ENCODE measurements around the gene ZNFX1. TPM values are rescaled to one million over a fixed set of nuclear protein-coding genes. Genes with fewer than 3 reads are reported as not detected.
A peak's percentile ranks its signal among the peaks of the same experiment; 100 is the strongest.
"Not testable (repeated sequence)": the region's sequence is repeated elsewhere in the genome, so short reads cannot be mapped to it uniquely, and the experiment has no call there.

Gene ZNFX1
- total and polyA plus RNA-seq, 2 donors, result 17.2 to 22.2 TPM

- no peaks in the 10 kb centered on the region for H3K36me3 ChIP-seq (ENCODE audit: insufficient read depth)
- peak; percentile 87 for DNase-seq (ENCODE audit: extremely low spot score)
- 18% methylated on average over 11 of the region's 11 CpGs for WGBS
- no peak overlapping the region for H3K4me3 ChIP-seq (ENCODE audit: low read depth, low read length)
- no peak overlapping the region for H3K27ac ChIP-seq (ENCODE audit: low read depth)
- H3K4me1 ChIP-seq (ENCODE audit: insufficient read depth), result no peaks in the 10 kb centered on the region
Observed at GRCh38 chr20:49216991-49217578, 60.8 kb downstream of the ZNFX1 start.

DNA sequence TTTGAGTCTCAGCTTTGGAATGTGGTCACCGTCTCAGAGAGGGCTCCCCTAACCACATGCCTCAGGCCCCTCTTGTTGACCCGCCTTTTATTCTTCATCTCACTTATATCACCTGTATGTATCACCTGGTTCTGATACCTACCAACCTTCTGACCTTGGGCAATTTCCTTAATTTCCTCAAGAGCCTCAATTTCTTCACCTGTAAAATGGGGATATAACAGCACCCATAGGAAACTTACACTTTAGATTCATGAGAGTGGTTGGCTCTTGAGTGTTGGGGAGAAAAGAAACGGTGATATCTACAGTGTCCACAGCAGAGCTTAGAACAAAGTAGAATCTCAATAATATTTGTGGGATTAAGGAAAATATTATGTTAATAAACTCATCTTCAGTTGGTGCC, 62.6 kb downstream of the ZNFX1 start:
- H3K4me3 ChIP-seq (ENCODE audit: low read depth, low read length), result no peak overlapping the region
- H3K36me3 ChIP-seq (ENCODE audit: insufficient read depth), result no peaks in the 10 kb centered on the region
- DNase-seq (ENCODE audit: extremely low spot score), result no peak
- no peaks in the 10 kb centered on the region for H3K4me1 ChIP-seq (ENCODE audit: insufficient read depth)
- H3K27ac ChIP-seq (ENCODE audit: low read depth), result no peak overlapping the region
- WGBS, result 85% methylated on average over 3 of the region's 3 CpGs

GRCh38 chr20:49214571-49214970, 63.3 kb downstream of the ZNFX1 start:
- H3K27ac ChIP-seq (ENCODE audit: low read depth), result no peak overlapping the region
- H3K4me1 ChIP-seq (ENCODE audit: insufficient read depth), result no peaks in the 10 kb centered on the region
- no peak overlapping the region for H3K4me3 ChIP-seq (ENCODE audit: low read depth, low read length)
- no peaks in the 10 kb centered on the region for H3K36me3 ChIP-seq (ENCODE audit: insufficient read depth)
- DNase-seq (ENCODE audit: extremely low spot score), result no peak

DNA sequence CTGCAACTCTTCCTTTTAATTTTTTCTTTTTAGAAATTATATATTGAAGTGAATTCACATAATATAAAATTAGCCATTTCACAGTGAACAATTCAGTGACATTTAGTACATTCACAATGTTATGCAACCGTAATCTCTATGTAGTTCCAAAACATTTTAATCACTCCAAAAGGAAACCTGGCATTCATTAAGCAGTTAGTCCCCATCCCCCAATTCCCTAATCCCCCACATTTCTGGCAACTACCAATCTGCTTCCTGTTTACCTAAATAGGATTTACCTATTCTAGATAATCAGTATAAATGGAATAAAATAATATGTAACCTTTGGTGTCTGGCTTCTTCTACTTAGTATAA, 67.1 kb downstream of the ZNFX1 start:
- DNase-seq (ENCODE audit: extremely low spot score), result no peak
- WGBS, result 55% methylated on average over 1 of the region's 1 CpG
- H3K4me1 ChIP-seq (ENCODE audit: insufficient read depth), result no peaks in the 10 kb centered on the region
- H3K27ac ChIP-seq (ENCODE audit: low read depth), result no peak overlapping the region
- H3K36me3 ChIP-seq (ENCODE audit: insufficient read depth), result no peaks in the 10 kb centered on the region
- no peak overlapping the region for H3K4me3 ChIP-seq (ENCODE audit: low read depth, low read length)

GRCh38 chr20:49210101-49210756, 67.6 kb downstream of the ZNFX1 start:
- Histone ChIP-seq H3K36me3 (ENCODE audit: insufficient read depth) (no peaks in the 10 kb centered on the region), H3K4me3 (ENCODE audit: low read depth, low read length) (no peak overlapping the region), H3K4me1 (ENCODE audit: insufficient read depth) (no peaks in the 10 kb centered on the region), H3K27ac (ENCODE audit: low read depth) (no peak overlapping the region)
- no peak for DNase-seq (ENCODE audit: extremely low spot score)
- whole genome bisulfite sequencing, result 96% methylated on average over 1 of the region's 1 CpG

GRCh38 chr20:49207076-49207475, 70.8 kb downstream of the ZNFX1 start:
- no peak overlapping the region for H3K27ac ChIP-seq (ENCODE audit: low read depth)
- no peak for DNase-seq (ENCODE audit: extremely low spot score)
- no peaks in the 10 kb centered on the region for H3K4me1 ChIP-seq (ENCODE audit: insufficient read depth)
- 91% methylated on average over 6 of the region's 6 CpGs for WGBS
- H3K36me3 ChIP-seq (ENCODE audit: insufficient read depth), result no peaks in the 10 kb centered on the region
- H3K4me3 ChIP-seq (ENCODE audit: low read depth, low read length), result no peak overlapping the region

GRCh38 chr20:49203746-49204145, 74.1 kb downstream of the ZNFX1 start:
- WGBS, result 92% methylated on average over 9 of the region's 9 CpGs
- no peaks in the 10 kb centered on the region for H3K4me1 ChIP-seq (ENCODE audit: insufficient read depth)
- no peaks in the 10 kb centered on the region for H3K36me3 ChIP-seq (ENCODE audit: insufficient read depth)

GRCh38 chr20:49203011-49203410, 74.8 kb downstream of the ZNFX1 start:
- no peaks in the 10 kb centered on the region for H3K4me1 ChIP-seq (ENCODE audit: insufficient read depth)
- no peak overlapping the region for H3K27ac ChIP-seq (ENCODE audit: low read depth)
- no peak for DNase-seq (ENCODE audit: extremely low spot score)
- H3K4me3 ChIP-seq (ENCODE audit: low read depth, low read length), result no peak overlapping the region
- no peaks in the 10 kb centered on the region for H3K36me3 ChIP-seq (ENCODE audit: insufficient read depth)
- WGBS, result 93% methylated on average over 7 of the region's 7 CpGs

More at GRCh38 chr20:49203746-49204145, 74.1 kb downstream of the ZNFX1 start:
- no peak overlapping the region for H3K4me3 ChIP-seq (ENCODE audit: low read depth, low read length)
- H3K27ac ChIP-seq (ENCODE audit: low read depth), result no peak overlapping the region
- DNase-seq (ENCODE audit: extremely low spot score), result no peak

- Histone ChIP-seq H3K4me1 (ENCODE audit: insufficient read depth) (no peaks in the 10 kb centered on the region), H3K36me3 (ENCODE audit: insufficient read depth) (no peaks in the 10 kb centered on the region), H3K4me3 (ENCODE audit: low read depth, low read length) (no peak overlapping the region), H3K27ac (ENCODE audit: low read depth) (no peak overlapping the region)
- DNase-seq (ENCODE audit: extremely low spot score), result no peak
- WGBS, result 87% methylated on average over 4 of the region's 4 CpGs
Observed at GRCh38 chr20:49199729-49200293, 78.0 kb downstream of the ZNFX1 start.

GRCh38 chr20:49192944-49193518, 84.8 kb downstream of the ZNFX1 start:
- not testable (repeated sequence) for H3K36me3 ChIP-seq (ENCODE audit: insufficient read depth); H3K27ac ChIP-seq (ENCODE audit: low read depth); H3K4me3 ChIP-seq (ENCODE audit: low read depth, low read length); DNase-seq (ENCODE audit: extremely low spot score); H3K4me1 ChIP-seq (ENCODE audit: insufficient read depth)
- WGBS, result 80% methylated on average over 11 of the region's 11 CpGs

Small RNA genes lying within 50 kb of the gene (small RNA-seq; reads per million reads assigned to genes)
- gene SNORD12B (3,951 reads per million, percentile 100 among the genes with 10 or more reads in this experiment), gene SNORD12C (1,958 reads per million, percentile 99 among the genes with 10 or more reads in this experiment)

Other genes with a start within 250 kb of the ZNFX1 start
- gene CSE1L, start 231.7 kb downstream of the ZNFX1 start, total RNA-seq, result 111 TPM
- 34.4 TPM for gene CSE1L, start 231.7 kb downstream of the ZNFX1 start, polyA plus RNA-seq
- gene STAU1, start 89.7 kb downstream of the ZNFX1 start, total RNA-seq, result 46.4 TPM
- gene STAU1, start 89.7 kb downstream of the ZNFX1 start, polyA plus RNA-seq, result 61.0 TPM
- 17.9 TPM for gene DDX27, start 58.6 kb downstream of the ZNFX1 start, total RNA-seq
- 36.1 TPM for gene DDX27, start 58.6 kb downstream of the ZNFX1 start, polyA plus RNA-seq
- gene KCNB1, start 204.6 kb upstream of the ZNFX1 start, total RNA-seq, result 3.5 TPM
- gene KCNB1, start 204.6 kb upstream of the ZNFX1 start, polyA plus RNA-seq, result 7.6 TPM

All from urinary bladder (tissue), 4 donors.